IPS-11a (cell line): ENCODE results near the gene CHCHD10.

Experiments
- H3K4me3 ChIP-seq: one replicate; pipeline ENCODE4 v1.5.1; 2013; ENCODE audit warnings: low read depth, low read length, control low read depth

The CHCHD10 gene

DNA sequence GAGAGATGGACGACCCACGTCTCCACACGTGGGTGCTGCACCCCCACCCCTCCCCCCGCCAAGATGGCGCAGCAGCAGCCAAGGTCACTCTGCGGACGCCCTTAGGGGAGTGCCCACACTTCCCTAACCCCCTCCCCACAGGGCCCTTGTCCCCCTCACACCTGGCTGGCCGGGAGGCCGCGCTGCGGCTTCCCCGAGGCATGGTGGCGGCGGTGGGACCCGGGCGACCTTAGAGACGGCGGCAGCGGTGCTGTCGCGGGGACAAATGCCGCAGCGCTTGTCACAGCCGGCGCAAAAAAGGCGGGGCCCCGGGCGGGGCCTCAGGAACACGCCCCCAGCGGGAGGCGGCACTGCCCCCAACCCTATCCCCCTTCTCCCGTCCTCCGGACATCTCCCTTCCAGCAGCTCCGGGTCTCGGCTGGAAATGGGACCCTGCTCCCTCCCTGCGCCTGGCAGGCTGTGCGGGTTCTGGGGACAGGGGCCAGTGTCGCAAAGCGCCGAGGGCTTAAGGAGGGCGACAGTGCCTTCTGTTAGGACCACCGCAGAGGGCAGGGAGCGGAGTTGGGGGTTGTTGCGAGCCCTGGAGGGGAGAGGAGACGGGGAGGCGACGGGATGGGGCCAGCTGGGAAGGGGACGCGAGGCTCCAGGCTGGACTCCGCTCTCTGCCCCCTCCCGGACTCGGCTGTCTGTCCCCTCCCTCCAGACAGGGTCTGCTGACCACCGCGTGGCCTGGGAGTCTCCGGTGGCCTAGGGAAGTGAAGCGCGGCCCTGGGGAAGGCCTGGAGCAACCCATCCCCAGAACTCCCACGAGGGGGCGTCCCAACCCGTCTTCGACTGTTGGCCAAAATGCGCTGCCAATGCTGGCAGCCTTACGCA is at the start of gene CHCHD10:
Gene CHCHD10 (minus strand): TSS at position 300 of the 876 bp plus-strand sequence. CDS start 98 bp downstream, at position 202.
- H3K4me3 ChIP-seq, result peak within 1 kb of the TSS; percentile 67

- no peak overlapping the region for H3K4me3 ChIP-seq
Measured at GRCh38 chr22:23817146-23817545, 49.4 kb upstream of the CHCHD10 start.

GRCh38 chr22:23816156-23816976 is 48.6 kb upstream of the CHCHD10 start:
- no peak overlapping the region for H3K4me3 ChIP-seq

DNA sequence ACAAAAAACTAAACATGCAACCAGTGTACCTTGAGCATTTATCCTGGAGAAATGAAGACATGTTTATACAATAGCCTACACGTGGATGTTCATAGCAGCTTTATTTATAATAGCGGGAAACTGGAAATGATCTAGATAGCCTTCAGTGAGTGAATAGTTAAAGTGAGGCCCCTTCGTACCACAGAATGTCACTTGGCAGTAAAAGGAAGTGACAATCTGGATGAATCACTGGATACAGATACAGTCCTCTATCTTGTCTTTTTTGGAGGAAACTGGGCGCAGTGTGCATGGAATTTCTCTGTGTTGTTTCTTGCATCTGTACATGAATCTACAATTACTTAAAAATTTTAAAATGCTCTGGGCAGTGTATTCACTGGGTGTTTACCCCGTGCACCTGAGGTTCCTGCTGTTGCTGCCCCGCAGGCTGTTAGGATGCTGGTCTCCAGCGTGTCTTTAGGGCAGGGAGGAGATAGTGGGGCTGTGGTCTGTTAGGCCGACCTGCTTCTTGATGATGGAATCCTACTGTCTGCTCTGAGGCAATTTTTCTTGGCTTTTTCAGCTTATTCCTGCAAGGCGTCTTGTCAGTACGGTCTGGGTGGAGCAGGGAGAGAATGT is 47.9 kb upstream of the CHCHD10 start:
- no peak overlapping the region for H3K4me3 ChIP-seq

DNA sequence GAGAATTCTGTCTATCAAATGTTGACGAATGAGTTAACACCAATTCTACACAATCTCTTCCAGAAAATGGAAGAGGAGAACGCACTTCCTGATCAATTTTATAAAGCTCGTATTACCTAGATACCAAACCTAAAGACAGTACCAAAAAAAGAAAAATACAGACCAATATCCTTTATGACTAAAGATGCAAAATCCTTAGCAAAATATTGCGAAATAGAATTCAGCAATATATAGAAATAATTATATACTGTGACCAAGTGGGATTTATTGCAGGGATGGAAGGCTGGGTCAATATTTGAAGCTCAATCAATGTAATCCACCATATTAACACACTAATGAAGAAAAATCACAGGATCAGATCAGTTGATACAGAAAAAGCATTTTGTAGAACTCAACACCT is 44.6 kb upstream of the CHCHD10 start:
- H3K4me3 ChIP-seq, result no peak overlapping the region

DNA sequence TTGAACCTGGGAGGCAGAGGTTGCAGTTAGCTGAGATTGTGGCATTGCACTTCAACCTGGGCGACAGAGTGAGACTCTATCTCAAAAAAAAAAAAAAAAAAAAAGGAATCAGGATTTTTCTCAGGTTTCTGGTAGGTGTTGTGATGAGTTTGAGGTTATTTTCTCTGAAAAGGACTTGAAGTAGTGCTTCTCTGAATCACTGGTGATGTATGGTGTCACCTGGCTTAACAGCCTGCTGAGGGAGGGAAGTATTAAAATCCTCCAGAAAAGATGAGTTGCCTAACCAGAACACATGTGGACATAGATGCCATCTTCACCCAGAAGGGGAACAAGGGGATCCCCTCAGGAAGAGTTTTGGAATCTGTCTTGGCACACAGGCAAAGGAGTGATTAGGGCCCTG is 39.1 kb upstream of the CHCHD10 start:
- H3K4me3 ChIP-seq, result no peak overlapping the region

DNA sequence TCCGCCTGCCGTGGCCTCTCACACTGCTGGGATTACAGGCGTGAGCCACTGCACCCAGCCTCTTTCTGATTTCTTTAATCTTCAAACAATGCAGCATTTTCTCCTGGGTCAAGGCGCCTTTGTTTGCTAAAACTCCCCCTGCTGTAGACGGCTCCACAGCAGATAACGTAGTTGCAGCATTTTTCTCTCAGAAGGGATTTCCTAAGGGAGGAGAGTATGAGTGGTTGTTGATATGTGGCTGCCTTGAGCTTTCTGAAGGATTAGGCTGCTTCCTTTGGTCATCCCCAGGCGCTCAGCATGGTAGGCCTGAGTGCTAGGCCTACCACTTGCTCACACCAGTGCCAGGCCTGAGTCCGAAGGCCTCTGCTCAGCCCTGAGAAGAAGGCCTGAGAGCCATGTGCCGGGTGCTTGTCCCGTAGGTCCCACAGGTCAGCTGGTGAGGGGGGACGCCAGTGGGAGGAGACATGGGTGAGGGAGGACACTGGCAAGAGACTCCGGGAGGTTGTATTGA is 37.1 kb upstream of the CHCHD10 start:
- H3K4me3 ChIP-seq, result no peak overlapping the region

- H3K4me3 ChIP-seq, result no peak overlapping the region
Measured at GRCh38 chr22:23803001-23803819, 35.4 kb upstream of the CHCHD10 start.

GRCh38 chr22:23801886-23802377 is 34.2 kb upstream of the CHCHD10 start:
- H3K4me3 ChIP-seq, result no peak overlapping the region

DNA sequence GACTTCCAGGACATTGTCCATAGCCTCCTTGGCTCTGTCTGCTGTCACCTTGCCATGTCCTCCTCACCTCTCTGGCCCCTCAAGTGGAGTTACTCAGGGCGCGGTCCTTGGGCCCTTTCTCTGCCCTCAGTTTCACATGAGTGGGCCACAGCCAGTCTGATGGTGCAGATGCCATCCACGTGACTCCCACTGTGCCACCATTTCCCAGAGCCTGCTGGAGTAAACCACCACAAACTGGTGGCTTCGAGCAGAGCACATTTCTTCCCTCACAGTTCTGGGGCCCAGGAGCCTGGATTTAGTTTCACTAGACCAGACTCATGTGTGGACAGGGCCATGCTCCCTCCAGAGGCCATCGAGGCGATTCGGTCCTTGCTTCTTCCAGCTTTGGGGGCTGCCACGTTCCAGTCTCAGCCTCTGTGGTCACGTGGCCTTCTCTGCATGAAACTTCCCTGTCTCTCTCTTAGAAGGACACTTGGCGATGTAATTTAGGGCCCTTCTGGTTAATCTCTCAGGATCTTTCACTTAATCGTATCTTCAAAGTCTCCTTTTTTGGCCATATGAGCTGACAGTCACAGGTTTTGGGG is 33.6 kb upstream of the CHCHD10 start:
- no peak overlapping the region for H3K4me3 ChIP-seq

GRCh38 chr22:23800297-23801237 is 32.8 kb upstream of the CHCHD10 start:
- no peak overlapping the region for H3K4me3 ChIP-seq

DNA sequence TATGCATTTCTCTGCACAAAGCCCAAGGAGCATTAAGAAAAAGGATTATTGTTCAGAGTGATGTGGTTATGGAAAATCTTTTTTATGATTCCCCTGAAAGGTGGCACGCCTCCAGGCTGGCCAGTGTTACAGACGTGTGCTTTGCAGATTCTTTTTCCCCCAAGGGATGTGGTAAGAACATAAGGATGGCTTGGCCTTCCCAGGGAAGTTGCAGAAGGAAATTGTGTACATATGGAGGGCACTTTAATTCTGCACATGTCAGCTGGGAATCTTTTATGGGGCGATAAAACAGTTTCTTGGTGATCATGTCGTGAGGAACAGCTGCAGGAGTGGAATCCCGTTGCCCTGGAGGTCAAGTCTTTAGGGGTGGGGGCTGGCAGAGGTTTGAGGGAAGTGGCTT is 28.7 kb upstream of the CHCHD10 start:
- no peak overlapping the region for H3K4me3 ChIP-seq

GRCh38 chr22:23793326-23793725 is 25.6 kb upstream of the CHCHD10 start:
- H3K4me3 ChIP-seq, result no peak overlapping the region

DNA sequence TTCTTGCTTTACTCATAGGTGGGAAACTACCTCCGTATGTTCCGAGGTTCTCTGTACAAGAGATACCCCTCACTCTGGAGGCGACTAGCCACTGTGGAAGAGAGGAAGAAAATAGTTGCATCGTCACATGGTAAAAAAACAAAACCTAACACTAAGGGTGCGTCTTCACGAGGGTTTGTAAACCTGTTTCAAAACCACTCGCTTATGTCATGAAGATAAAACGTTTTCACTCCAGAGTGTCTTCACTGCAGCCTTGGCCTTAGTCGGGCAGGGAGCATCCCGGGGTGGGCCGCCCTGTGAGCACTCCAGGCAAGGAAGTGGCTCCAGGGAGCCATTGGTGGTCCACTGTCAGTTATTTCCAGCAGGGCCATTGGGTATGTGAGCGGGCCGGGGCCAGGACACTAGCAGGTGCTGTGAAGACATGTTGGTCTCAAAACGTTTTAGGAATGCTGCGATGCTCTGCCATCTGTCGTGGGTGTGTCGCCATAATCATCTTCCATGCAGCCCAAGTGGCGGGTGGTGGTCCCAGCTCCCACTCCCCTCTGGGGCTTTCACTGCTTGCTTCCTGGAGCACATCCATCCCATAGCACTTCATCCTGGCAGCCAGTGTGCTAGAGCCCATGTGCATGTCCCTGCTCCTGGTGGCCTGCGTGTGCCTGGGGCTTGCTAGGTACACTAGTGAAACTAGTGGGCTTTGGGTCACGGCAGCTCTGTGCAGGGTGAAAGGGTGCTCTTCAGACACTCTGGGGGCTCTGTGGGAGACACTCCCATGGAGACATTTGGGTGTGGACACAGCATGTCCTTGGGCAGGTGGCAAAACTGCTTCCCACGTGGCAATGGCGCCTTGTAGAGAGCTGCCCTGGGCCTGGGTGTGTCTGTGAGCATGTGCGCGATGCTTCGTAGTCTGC is 24.2 kb upstream of the CHCHD10 start:
- no peak overlapping the region for H3K4me3 ChIP-seq

GRCh38 chr22:23790819-23791737 is 23.3 kb upstream of the CHCHD10 start:
- H3K4me3 ChIP-seq, result no peak overlapping the region

GRCh38 chr22:23789638-23790037 is 21.9 kb upstream of the CHCHD10 start:
- H3K4me3 ChIP-seq, result no peak overlapping the region

GRCh38 chr22:23789121-23789520 is 21.3 kb upstream of the CHCHD10 start:
- no peak overlapping the region for H3K4me3 ChIP-seq
